Breast epithelium (tissue), 4 donors: Measurements from ENCODE around the gene KCNJ4. TPM values are rescaled to one million over a fixed set of nuclear protein-coding genes. Genes with fewer than 3 reads are reported as not detected.

ENCODE experiments used
- DNase-seq, 2 donors: peaks; one replicate each; pipeline ENCODE4 v3.0.0-alpha.2; 2019; ENCODE audit warnings: low spot score in 2 of 2
- H3K27ac ChIP-seq, 2 donors: fragments of 200-600 bp; sonication (generic) in 1 of 2; one replicate each; pipeline ENCODE4 v1.5.1; 2016 to 2019; ENCODE audit warnings: mild to moderate bottlenecking in 1 of 2
- H3K27me3 ChIP-seq, 2 donors: fragments of 200-600 bp; sonication (generic) in 1 of 2; one replicate each; pipeline versions ENCODE4 v1.5.1 to v1.6.0; 2017 to 2019; ENCODE audit warnings: control low read depth in 1 of 2, mild to moderate bottlenecking in 1 of 2
- H3K36me3 ChIP-seq: fragments of 200-600 bp; one replicate; pipeline ENCODE4 v1.5.1; 2019
- H3K4me1 ChIP-seq, 2 donors: fragments of 200-600 bp; sonication (generic); one replicate each; pipeline ENCODE4 v1.5.1; 2016 to 2019; ENCODE audit warnings: control low read depth in 1 of 2
- H3K4me3 ChIP-seq, 3 donors: fragments of 200-600 bp; sonication (generic); 1 replicate in 2 of 3; 2 replicates in 1 of 3; pipeline ENCODE4 v1.5.1; 2016 to 2019; ENCODE audit warnings: mild to moderate bottlenecking in 3 of 3, moderate library complexity in 2 of 3
- H3K9me3 ChIP-seq, 2 donors: fragments of 200-600 bp; sonication (generic) in 1 of 2; one replicate each; pipeline ENCODE4 v1.5.1; 2016 to 2019; ENCODE audit warnings: control low read depth in 1 of 2
- POLR2A ChIP-seq: fragments of 450-650 bp; IDR thresholded peaks from one replicate; pipeline ENCODE4 v1.6.1; 2016; ENCODE audit warnings: antibody characterized with exemption, mild to moderate bottlenecking, moderate library complexity
- POLR2AphosphoS5 ChIP-seq, 3 donors: sonication (generic); formaldehyde crosslinking; IDR thresholded peaks; one replicate each; pipeline ENCODE4 v1.6.1; 2017; ENCODE audit warnings: antibody characterized with exemption in 3 of 3
- intact Hi-C: fragments of 100-400 bp; cut with DNase I; formaldehyde crosslinking; loops from one replicate; pipeline ENCODE4 v1.15.1; 2023; ENCODE audit warnings: low total_unique reads
- total RNA-seq, 3 donors: library from RNA; depleted of rRNA; stranded (reverse); fragments of >200 nt; gene quantifications; one replicate each; pipeline ENCODE4 v1.1.0, GENCODE V29; 2016
- TF ChIP-seq, protein P1 (sequence below), 3 donors: fragments of 450-650 bp; IDR thresholded peaks; one replicate each; pipeline ENCODE4 v1.5.1; 2016 to 2017; ENCODE audit warnings: antibody characterized with exemption in 3 of 3, mild to moderate bottlenecking in 3 of 3, moderate library complexity in 3 of 3

Gene KCNJ4
- total RNA-seq, 3 donors from 2014 or later: not detected

DNA sequence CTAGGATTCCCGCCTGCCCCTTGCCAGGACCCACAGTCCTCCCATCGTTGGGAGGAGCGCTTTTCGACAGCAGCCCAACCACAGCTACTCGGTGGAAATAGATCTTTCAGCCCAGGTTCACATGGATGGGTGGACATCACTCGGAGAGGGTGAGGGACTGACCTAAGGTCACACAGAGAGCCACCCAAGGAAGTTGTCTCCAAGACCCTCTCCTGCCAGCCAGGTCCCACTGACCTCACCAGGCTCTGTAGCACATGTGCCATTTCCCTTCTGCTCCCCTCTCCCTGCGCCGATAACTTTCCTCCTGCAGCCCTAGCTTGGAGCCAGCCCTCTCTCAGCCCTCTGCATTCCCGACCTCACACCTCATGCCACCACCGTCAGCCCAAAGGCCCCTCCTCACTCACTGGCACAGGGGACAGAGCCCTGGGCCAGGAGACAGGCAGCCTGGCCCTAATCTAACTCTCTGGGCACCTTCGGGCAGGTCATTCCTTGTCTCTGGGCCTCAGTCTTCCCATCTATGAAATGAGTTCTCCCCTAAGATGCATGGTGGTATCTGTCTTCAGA, 4.7 kb downstream of the KCNJ4 start:
- TF ChIP-seq POLR2A: no peak
- no peak for TF ChIP-seq POLR2AphosphoS5 (IDR thresholded peaks at IDR 0.05)
- TF ChIP-seq, protein P1, sequence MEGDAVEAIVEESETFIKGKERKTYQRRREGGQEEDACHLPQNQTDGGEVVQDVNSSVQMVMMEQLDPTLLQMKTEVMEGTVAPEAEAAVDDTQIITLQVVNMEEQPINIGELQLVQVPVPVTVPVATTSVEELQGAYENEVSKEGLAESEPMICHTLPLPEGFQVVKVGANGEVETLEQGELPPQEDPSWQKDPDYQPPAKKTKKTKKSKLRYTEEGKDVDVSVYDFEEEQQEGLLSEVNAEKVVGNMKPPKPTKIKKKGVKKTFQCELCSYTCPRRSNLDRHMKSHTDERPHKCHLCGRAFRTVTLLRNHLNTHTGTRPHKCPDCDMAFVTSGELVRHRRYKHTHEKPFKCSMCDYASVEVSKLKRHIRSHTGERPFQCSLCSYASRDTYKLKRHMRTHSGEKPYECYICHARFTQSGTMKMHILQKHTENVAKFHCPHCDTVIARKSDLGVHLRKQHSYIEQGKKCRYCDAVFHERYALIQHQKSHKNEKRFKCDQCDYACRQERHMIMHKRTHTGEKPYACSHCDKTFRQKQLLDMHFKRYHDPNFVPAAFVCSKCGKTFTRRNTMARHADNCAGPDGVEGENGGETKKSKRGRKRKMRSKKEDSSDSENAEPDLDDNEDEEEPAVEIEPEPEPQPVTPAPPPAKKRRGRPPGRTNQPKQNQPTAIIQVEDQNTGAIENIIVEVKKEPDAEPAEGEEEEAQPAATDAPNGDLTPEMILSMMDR (IDR thresholded peaks at IDR 0.05): no peak
- H3K27ac ChIP-seq: no peak overlapping the region
- peaks cover 0 to 44% of the 10 kb centered on the region in 2 donors for H3K27me3 ChIP-seq
- no peaks in the 10 kb centered on the region for H3K4me1 ChIP-seq
- intact Hi-C loops: no loop called here
- no peaks in the 10 kb centered on the region for H3K36me3 ChIP-seq
- no peak for DNase-seq
- no peak overlapping the region for H3K4me3 ChIP-seq
- H3K9me3 ChIP-seq: no peaks in the 10 kb centered on the region

DNA sequence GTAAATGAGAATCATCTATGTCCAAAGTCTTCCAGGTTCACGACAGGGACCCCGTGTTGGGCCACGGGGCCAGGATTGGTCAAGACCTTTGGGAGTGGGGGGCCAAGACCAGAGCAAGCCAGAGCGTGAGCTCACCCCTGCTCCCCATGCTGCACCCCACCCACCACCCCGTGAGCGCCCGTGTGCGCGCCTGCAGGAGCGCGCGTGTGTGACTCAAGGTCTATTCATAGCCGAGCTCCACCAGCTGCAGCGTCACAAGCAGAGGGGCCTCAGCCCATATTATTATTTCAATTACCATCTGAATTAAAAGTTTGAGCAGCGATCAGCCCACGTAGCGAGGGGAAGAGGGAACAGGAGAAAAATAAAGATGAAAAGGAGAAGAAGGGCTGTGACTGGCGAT, 5.2 kb downstream of the KCNJ4 start:
- Histone ChIP-seq H3K4me1 (no peaks in the 10 kb centered on the region), H3K9me3 (no peaks in the 10 kb centered on the region), H3K27me3 (peaks cover 0 to 42% of the 10 kb centered on the region in 2 donors), H3K27ac (no peak overlapping the region), H3K4me3 (no peak overlapping the region), H3K36me3 (no peaks in the 10 kb centered on the region)
- intact Hi-C loops: no loop called here
- no peak for TF ChIP-seq POLR2A
- no peak for DNase-seq

DNA sequence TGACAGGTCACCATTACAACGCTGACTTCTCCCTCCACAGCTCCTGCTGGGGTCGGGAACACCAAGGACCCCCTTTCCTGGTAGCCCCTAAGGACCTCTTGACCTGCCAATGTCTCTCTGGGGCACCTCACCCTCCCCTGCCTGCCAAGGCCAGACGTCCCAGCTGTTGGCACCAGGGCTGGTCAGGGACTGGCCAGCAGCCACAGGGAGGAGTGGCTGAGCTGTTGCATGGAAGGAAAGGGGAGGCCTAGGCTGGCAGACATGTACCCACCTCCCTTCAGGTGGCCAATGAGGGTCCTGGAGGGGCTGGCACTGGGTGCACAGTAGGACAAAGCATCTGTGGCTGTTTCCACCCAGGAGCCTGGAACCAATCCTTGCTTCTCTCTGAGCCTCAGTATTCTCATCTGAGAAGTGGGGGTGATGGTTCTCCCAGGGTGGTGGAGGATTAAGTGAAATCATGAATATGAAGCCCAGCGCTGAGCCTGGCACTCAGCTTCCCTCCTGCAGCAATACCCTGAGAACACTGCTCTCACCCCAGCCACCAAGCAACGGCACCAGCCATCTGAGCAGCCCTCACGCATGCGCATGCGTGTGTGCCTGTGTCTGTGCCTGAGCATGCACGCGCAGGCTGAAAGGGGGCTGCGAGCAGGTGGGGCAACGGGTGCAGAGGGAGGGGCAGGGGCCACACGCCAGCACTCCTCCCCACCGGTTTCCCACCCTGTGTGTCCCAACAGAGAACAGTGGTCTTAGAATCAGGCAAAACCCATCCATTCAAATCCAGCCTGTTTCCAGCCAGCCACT, 5.9 kb downstream of the KCNJ4 start:
- Histone ChIP-seq H3K27me3 (peaks cover 0 to 40% of the 10 kb centered on the region in 2 donors), H3K9me3 (no peaks in the 10 kb centered on the region), H3K27ac (no peak overlapping the region), H3K4me3 (no peak overlapping the region), H3K36me3 (no peaks in the 10 kb centered on the region), H3K4me1 (no peaks in the 10 kb centered on the region)
- TF ChIP-seq POLR2A: no peak
- no peak for TF ChIP-seq POLR2AphosphoS5 (IDR thresholded peaks at IDR 0.05)
- TF ChIP-seq, protein P1 (IDR thresholded peaks at IDR 0.05): no peak
- no peak for DNase-seq
- intact Hi-C loops: no loop called here

DNA sequence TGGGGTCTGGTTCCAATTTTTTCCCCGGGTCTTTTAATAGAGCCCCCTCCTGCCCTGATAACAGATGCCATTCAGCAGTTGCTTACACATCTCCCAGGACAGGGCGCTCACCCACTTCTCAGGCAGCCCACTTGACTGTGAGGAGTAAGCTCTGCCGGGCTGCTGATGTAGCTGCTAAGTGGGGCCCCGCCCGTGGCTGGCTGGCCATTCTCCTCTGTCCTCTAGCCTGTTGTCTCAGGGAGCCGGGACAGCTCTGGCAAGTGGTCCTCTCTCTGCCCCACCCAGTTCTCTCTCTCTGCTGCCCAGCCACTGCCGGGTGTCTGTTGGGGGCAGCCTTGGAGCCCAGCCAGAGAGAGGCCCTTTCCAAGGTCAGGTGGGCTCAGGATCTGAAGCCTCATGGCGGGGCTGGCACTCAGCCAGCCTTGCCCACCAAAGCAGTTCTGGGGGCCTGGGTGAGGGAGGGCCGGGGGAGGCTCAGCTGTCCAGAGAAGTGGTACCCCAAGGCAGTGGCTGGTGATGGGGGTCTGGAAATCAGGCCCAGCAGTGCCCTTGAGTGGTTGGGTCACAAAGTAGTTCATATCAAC, 8.9 kb downstream of the KCNJ4 start:
- Histone ChIP-seq H3K9me3 (no peaks in the 10 kb centered on the region), H3K27me3 (peaks cover 0 to 17% of the 10 kb centered on the region in 2 donors), H3K36me3 (no peaks in the 10 kb centered on the region), H3K4me1 (no peaks in the 10 kb centered on the region), H3K27ac (no peak overlapping the region), H3K4me3 (no peak overlapping the region)
- intact Hi-C loops: no loop called here
- no peak for TF ChIP-seq POLR2A
- TF ChIP-seq, protein P1 (IDR thresholded peaks at IDR 0.05): no peak
- no peak for TF ChIP-seq POLR2AphosphoS5 (IDR thresholded peaks at IDR 0.05)
- DNase-seq: no peak

DNA sequence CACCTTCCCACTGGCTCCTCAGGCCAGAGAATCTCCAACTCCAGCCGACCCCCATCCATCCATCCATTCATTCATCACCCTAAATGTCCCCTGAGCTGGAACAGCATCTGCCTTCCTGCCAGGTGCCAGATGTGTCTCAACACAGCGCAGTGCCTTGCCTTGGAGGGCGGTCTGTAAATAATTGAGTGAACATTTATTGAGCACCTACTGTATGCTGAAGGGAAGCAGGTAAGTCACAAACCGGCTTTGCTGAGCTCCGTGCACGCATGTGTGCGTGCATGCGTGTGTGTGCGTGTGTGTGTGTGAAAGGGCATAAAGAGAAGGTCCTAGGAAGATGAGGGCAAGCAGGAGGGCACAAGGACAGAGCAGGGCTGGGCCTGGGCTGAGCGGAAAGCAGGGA, 10.2 kb downstream of the KCNJ4 start:
- DNase-seq: no peak
- intact Hi-C loops: no loop called here
- H3K27ac ChIP-seq: no peak overlapping the region
- H3K27me3 ChIP-seq: peaks cover 0 to 17% of the 10 kb centered on the region in 2 donors
- TF ChIP-seq, protein P1 (IDR thresholded peaks at IDR 0.05): no peak
- TF ChIP-seq POLR2AphosphoS5 (IDR thresholded peaks at IDR 0.05) (no peak), POLR2A (no peak)
- no peaks in the 10 kb centered on the region for H3K36me3 ChIP-seq
- H3K4me1 ChIP-seq: no peaks in the 10 kb centered on the region
- no peak overlapping the region for H3K4me3 ChIP-seq
- H3K9me3 ChIP-seq: no peaks in the 10 kb centered on the region
